PC-3 (cell line): ENCODE data around the gene FAM114A1. TPM values are rescaled to one million over a fixed set of nuclear protein-coding genes. Genes with fewer than 3 reads are reported as not detected.

ENCODE experiments used
- ATAC-seq: fragments of 200-7000 bp; cut with Tn5 transposase; 2 replicates; pipeline ENCODE4 v1.9.1; 2020; ENCODE audit warnings: mild to moderate bottlenecking, moderate library complexity
- BruUV-seq: library from RNA; stranded (reverse); fragments of 400-500 nt; replicated peaks from 2 replicates; lab custom pipeline; 2021; lab: Mats Ljungman, UMichigan
- CTCF ChIA-PET: fragments of 300-600 bp; sonication (Branson Sonifier 250); formaldehyde crosslinking; loops from one replicate; lab custom pipeline; 2022; ENCODE audit warnings: antibody characterized with exemption; lab: Charles Lee
- POLR2A ChIA-PET: fragments of 300-600 bp; sonication (Branson Sonifier 250); formaldehyde crosslinking; loops from one replicate; lab custom pipeline; 2022; ENCODE audit warnings: antibody characterized with exemption; ENCODE audit not compliant: unreplicated experiment; lab: Charles Lee
- DNase-seq: peaks from one replicate; pipeline ENCODE4 v3.0.0-alpha.2; 2015
- H2AFZ ChIP-seq: fragments of 300-600 bp; sonication (generic); 2 replicates; pipeline ENCODE4 v1.6.0; 2016; ENCODE audit warnings: antibody characterized with exemption, low read length
- H3F3A ChIP-seq: fragments of 300-600 bp; sonication (generic); one replicate; pipeline ENCODE4 v1.6.0; 2017; ENCODE audit warnings: antibody characterized with exemption, low read length, control low read depth, mild to moderate bottlenecking; ENCODE audit not compliant: unreplicated experiment
- H3K27ac ChIP-seq: fragments of 300-600 bp; sonication (generic); 2 replicates; pipeline ENCODE4 v1.5.1; 2016; ENCODE audit warnings: mild to moderate bottlenecking, low read length
- H3K27me3 ChIP-seq: fragments of 300-600 bp; sonication (generic); 2 replicates; pipeline ENCODE4 v1.6.1; 2016; ENCODE audit warnings: low read length, mixed read lengths
- H3K36me3 ChIP-seq: fragments of 300-600 bp; sonication (generic); 2 replicates; pipeline ENCODE4 v1.6.1; 2016; ENCODE audit warnings: low read depth, mixed run types, low read length, mixed read lengths
- H3K4me1 ChIP-seq: fragments of 300-600 bp; sonication (generic); 2 replicates; pipeline ENCODE4 v1.5.1; 2016; ENCODE audit warnings: low read length; ENCODE audit not compliant: insufficient read depth
- H3K4me2 ChIP-seq: fragments of 300-600 bp; sonication (generic); 2 replicates; pipeline ENCODE4 v1.6.0; 2016; ENCODE audit warnings: low read length
- H3K4me3 ChIP-seq: fragments of 300-600 bp; sonication (generic); 2 replicates; pipeline ENCODE4 v1.5.1; 2016; ENCODE audit warnings: mild to moderate bottlenecking, low read length, mixed read lengths
- H3K79me2 ChIP-seq: fragments of 300-600 bp; sonication (generic); 2 replicates; pipeline ENCODE4 v1.6.1; 2017; ENCODE audit warnings: low read length, mixed read lengths
- H3K9ac ChIP-seq: fragments of 300-600 bp; sonication (generic); 2 replicates; pipeline ENCODE4 v1.6.0; 2016; ENCODE audit warnings: mild to moderate bottlenecking, low read length
- H3K9me2 ChIP-seq: fragments of 300-600 bp; sonication (generic); replicated peaks from 2 replicates; pipeline ENCODE4 v1.6.1; 2016; ENCODE audit warnings: mixed run types, low read length, mixed read lengths
- H3K9me3 ChIP-seq: fragments of 300-600 bp; sonication (generic); 2 replicates; pipeline ENCODE4 v1.6.1; 2016; ENCODE audit warnings: low read length, mixed read lengths
- H4K20me1 ChIP-seq: fragments of 300-600 bp; sonication (generic); 2 replicates; pipeline ENCODE4 v1.6.1; 2016; ENCODE audit warnings: low read length, mixed read lengths
- EZH2 ChIP-seq: fragments of 300-600 bp; sonication (generic); IDR thresholded peaks from one replicate; pipeline ENCODE4 v1.6.1; 2017; ENCODE audit warnings: antibody characterized with exemption, mild to moderate bottlenecking, low read length; ENCODE audit not compliant: unreplicated experiment
- EZH2phosphoT487 ChIP-seq: fragments of 300-600 bp; sonication (generic); IDR thresholded peaks from 2 replicates; pipeline ENCODE4 v1.6.1; 2018; ENCODE audit warnings: mild to moderate bottlenecking, antibody characterized with exemption, low read length, borderline replicate concordance
- intact Hi-C: fragments of 100-400 bp; cut with micrococcal nuclease; formaldehyde crosslinking; loops from 2 replicates; pipeline ENCODE4 v1.9.0; 2023
- total RNA-seq: library from RNA; depleted of rRNA; stranded (reverse); fragments of >200 nt; gene quantifications from 2 replicates; pipeline ENCODE4 v1.2.3, GENCODE V29; 2014
- TF ChIP-seq, protein P1 (sequence below): fragments of 300-600 bp; sonication (generic); conservative IDR thresholded peaks from 2 replicates; pipeline ENCODE4 v1.5.1; 2017; ENCODE audit warnings: antibody characterized with exemption, low read depth, mild to moderate bottlenecking, low read length

FAM114A1 gene
- total RNA-seq, 1 experiment from 2014 or later: 25.0 TPM

DNA sequence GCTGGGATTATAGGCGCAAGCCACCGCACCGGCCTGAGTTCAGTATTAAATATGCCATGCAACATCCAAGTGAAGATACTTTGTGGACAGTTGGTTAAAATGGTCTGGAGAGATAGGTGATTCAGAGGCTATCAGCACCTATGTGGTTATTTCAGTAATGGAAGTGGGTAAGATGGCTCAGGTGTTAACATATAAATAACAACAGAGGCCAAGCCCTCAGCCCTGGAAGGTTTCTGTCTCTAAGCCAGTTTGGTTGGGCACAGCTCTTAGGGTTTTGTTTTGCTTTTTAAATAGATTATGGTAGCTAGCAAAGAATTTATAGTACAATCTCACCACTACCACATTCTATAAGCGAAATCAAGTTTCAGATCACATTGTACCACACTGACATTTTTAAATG, 16.6 kb downstream of the FAM114A1 start:
- H4K20me1 ChIP-seq: no peaks in the 10 kb centered on the region
- CTCF ChIA-PET: no interaction called here

DNA sequence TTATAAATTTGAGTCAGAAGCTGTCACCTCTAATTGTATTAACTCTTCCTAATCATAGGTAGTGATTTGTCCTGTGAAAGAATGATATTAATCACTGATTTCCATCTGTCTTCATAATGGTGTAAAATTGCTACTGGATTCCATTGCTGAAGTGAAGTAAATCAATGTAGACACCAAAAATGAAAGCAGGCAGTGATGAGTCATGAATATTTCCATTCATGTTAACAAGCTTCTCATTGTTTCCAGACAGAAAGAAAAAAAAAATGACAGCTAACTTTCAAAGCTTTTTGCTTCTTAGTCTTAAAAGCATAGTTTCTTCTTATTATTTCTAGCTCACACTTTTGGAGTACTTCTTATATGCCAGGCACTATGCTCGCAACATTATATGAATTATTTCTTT, 21.5 kb downstream of the FAM114A1 start:
- Histone ChIP-seq H3K27me3 (no peaks in the 10 kb centered on the region), H4K20me1 (no peaks in the 10 kb centered on the region), H3K79me2 (no peaks in the 10 kb centered on the region), H3K9me2 (no peaks in the 10 kb centered on the region), H2AFZ (no peak overlapping the region), H3K27ac (peak overlapping the region; percentile 77), H3K4me2 (peak overlapping the region; percentile 62), H3K4me3 (no peak overlapping the region), H3K9me3 (no peaks in the 10 kb centered on the region), H3K36me3 (peaks cover 4% of the 10 kb centered on the region; the same call in 1 of the 2 replicates), H3F3A (no peaks in the 10 kb centered on the region), H3K4me1 (peaks cover 22% of the 10 kb centered on the region), H3K9ac (no peak overlapping the region)
- intact Hi-C loops: loop anchor here (2.0 kb wide), 1 partner anchor 16 kb away; no protein-coding TSS in a partner anchor
- DNase-seq: peak; percentile 68
- POLR2A ChIA-PET: interaction anchor here (0.7 kb wide), 2 partner anchors 20 to 294 kb away, joined by 4 read pairs; partner anchors contain the start of gene WDR19
- CTCF ChIA-PET: no interaction called here
- BruUV-seq: no TSS peak
- TF ChIP-seq EZH2phosphoT487 (no peak), EZH2 (no peak)
- TF ChIP-seq, protein P1, sequence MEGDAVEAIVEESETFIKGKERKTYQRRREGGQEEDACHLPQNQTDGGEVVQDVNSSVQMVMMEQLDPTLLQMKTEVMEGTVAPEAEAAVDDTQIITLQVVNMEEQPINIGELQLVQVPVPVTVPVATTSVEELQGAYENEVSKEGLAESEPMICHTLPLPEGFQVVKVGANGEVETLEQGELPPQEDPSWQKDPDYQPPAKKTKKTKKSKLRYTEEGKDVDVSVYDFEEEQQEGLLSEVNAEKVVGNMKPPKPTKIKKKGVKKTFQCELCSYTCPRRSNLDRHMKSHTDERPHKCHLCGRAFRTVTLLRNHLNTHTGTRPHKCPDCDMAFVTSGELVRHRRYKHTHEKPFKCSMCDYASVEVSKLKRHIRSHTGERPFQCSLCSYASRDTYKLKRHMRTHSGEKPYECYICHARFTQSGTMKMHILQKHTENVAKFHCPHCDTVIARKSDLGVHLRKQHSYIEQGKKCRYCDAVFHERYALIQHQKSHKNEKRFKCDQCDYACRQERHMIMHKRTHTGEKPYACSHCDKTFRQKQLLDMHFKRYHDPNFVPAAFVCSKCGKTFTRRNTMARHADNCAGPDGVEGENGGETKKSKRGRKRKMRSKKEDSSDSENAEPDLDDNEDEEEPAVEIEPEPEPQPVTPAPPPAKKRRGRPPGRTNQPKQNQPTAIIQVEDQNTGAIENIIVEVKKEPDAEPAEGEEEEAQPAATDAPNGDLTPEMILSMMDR: no peak
- ATAC-seq: peak; percentile 29; the same call in 1 of the 2 replicates

More for the DNA sequence above, 16.6 kb downstream of the FAM114A1 start:
- no TSS peak for BruUV-seq
- ATAC-seq (no peak), DNase-seq (no peak)
- intact Hi-C loops: no loop called here
- no peaks in the 10 kb centered on the region for H3K36me3 ChIP-seq
- TF ChIP-seq, protein P1: no peak
- no peak for TF ChIP-seq EZH2phosphoT487
- no peak for TF ChIP-seq EZH2
- H3K4me1 ChIP-seq: peaks cover 7% of the 10 kb centered on the region
- no peak overlapping the region for H3K4me3 ChIP-seq
- H3K27ac ChIP-seq: no peak overlapping the region
- POLR2A ChIA-PET: no interaction called here
- H3F3A ChIP-seq: no peaks in the 10 kb centered on the region
- H3K9me3 ChIP-seq: no peaks in the 10 kb centered on the region
- H3K4me2 ChIP-seq: no peak overlapping the region
- no peak overlapping the region for H3K9ac ChIP-seq
- H3K79me2 ChIP-seq: no peaks in the 10 kb centered on the region
- no peak overlapping the region for H2AFZ ChIP-seq
- H3K27me3 ChIP-seq: no peaks in the 10 kb centered on the region
- H3K9me2 ChIP-seq: no peaks in the 10 kb centered on the region

DNA sequence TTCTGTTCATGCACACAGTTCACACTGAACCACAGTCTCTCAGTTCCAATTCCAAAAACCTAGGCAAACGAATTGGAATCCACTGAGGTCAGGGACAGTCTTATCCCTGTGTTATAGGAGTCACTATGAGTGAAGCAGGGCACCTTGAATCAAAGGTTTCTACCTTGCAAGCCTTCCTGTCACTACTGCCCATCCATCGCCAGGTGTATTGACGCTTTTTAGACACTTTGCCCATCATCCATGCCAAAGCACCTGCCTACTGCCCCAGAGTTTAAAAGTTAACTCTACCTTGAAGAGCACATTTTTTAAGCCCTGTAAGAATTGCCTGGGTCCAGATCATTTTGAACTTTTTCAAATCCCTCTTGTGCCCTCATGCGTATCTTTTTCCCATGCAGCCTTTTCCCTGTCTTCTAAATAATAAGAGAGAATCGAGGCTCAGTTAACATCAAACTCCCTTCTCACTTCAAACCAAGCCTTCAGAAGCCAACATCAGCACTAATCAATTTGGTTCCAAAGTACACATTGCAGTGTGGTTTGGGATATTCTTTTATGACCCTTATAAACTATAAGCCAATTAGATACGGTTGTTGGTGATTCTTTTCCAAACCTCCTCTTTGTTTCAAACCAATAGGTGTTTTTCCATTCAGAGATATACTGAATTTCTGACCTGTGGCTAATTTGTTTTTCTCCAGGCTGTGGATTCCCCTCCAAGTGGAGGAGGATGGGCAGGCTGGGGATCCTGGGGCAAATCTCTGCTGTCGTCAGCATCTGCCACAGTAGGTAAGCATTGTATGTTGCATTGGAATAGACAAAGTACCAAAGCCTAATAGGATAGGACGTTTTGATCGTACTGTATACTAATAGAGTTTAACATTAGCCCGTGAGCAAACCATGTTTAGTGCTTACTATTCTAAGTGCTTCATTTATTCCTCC, 23.7 kb downstream of the FAM114A1 start:
- Histone ChIP-seq H3K79me2 (no peaks in the 10 kb centered on the region), H3K27ac (no peak overlapping the region), H3K4me3 (no peak overlapping the region), H2AFZ (no peak overlapping the region), H3K4me2 (no peak overlapping the region), H3K27me3 (no peaks in the 10 kb centered on the region), H3K36me3 (peaks cover 4% of the 10 kb centered on the region; the same call in 1 of the 2 replicates), H3F3A (no peaks in the 10 kb centered on the region), H3K9me2 (no peaks in the 10 kb centered on the region), H3K4me1 (peaks cover 22% of the 10 kb centered on the region), H4K20me1 (no peaks in the 10 kb centered on the region), H3K9ac (no peak overlapping the region), H3K9me3 (no peaks in the 10 kb centered on the region)
- ChIA-PET POLR2A (interaction anchor here (0.6 kb wide), 2 partner anchors 11 to 521 kb away, joined by 5 to 8 read pairs; no protein-coding TSS in a partner anchor), CTCF (no interaction called here)
- DNase-seq (no peak), ATAC-seq (no peak)
- intact Hi-C loops: no loop called here
- BruUV-seq: no TSS peak
- no peak for TF ChIP-seq EZH2phosphoT487
- TF ChIP-seq EZH2: no peak
- TF ChIP-seq, protein P1: no peak
